RCC 7860 (cell line): ENCODE data around the gene HNRNPA2B1.
"Not testable (repeated sequence)": the region's sequence is repeated elsewhere in the genome, so short reads cannot be mapped to it uniquely, and the experiment has no call there.

Experiments used
- DNase-seq: peaks from one replicate; pipeline ENCODE4 v3.0.0-alpha.2; 2015; ENCODE audit warnings: low spot score
- FAIRE-seq: peaks from 2 replicates; lab custom pipeline; 2012; peaks lifted over from hg19 to GRCh38; lab: Jason Lieb, UNC

HNRNPA2B1 gene

DNA sequence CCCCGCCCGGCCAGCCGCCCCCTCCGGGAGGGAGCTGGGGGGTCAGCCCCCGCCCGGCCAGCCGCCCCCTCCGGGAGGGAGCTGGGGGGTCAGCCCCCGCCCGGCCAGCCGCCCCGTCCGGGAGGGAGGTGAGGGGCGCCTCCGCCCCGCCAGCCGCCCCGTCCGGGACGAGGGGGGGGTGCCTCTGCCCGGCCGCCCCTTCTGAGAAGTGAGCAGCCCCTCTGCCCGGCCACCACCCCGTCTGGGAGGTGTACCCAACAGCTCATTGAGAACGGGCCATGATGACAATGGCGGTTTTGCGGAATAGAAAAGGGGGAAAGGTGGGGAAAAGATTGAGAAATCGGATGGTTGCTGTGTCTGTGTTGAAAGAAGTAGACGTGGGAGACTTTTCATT, 52.2 kb downstream of the HNRNPA2B1 start:
- DNase-seq, FAIRE-seq: not testable (repeated sequence)

DNA sequence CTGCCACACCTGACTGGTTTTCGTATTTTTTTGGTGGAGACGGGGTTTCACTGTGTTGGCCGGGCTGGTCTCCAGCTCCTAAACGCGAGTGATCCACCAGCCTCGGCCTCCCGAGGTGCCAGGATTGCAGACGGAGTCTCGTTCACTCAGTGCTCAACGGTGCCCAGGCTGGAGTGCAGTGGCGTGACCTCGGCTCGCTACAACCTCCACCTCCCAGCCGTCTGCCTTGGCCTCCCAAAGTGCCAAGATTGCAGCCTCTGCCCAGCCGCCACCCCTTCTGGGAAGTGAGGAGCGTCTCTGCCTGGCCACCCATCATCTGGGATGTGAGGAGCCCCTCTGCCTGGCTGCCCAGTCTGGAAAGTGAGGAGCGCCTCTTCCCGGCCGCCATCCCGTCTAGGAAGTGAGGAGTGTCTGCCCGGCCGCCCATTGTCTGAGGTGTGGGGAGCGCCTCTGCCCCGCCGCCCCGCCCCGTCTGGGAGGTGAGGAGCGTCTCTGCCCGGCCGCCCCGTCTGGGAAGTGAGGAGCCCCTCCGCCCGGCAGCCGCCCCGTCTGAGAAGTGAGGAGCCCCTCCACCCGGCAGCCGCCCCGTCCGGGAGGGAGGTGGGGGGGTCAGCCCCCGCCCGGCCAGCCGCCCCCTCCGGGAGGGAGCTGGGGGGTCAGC, 52.8 kb downstream of the HNRNPA2B1 start:
- DNase-seq, FAIRE-seq: not testable (repeated sequence)

DNA sequence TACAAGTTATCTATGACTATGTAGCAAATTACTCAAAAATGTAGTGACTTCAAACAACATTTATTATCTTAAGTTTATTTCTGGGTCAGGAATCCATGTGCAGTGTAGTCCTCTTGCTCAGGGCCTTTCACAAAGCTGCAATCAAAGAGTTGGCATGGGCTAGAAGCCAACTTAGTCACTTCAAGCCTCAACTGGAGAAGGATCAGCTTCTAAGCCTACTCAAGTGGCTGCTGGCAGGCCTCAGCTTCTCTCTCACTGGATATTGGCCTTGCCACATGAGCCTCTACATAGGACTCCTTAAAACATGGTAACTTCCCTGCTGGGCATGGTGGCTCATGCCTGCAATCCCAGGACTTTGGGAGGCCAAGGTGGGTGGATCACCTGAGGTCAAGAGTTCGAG, 53.5 kb downstream of the HNRNPA2B1 start:
- DNase-seq: no peak
- FAIRE-seq: no peak

DNA sequence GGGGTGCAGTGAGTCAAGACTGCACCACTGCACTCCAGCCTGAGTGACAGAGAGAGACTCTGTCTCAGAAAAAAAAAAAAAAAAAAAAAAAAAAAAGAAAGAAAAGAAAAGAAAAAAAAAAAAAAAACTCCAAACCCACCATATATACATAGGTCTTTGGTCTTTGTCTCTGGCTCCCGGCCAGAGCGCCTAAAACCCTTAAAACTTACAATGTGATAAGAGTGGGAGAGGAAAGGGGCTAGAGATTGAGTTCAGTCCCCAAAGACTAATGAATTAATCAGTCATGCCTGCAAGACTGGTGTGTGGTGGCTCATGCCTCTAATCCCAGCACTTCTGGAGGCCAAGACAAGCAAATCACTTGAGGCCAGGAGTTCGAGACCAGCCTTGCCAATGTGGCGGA, 55.3 kb downstream of the HNRNPA2B1 start:
- FAIRE-seq (no peak), DNase-seq (no peak)

DNA sequence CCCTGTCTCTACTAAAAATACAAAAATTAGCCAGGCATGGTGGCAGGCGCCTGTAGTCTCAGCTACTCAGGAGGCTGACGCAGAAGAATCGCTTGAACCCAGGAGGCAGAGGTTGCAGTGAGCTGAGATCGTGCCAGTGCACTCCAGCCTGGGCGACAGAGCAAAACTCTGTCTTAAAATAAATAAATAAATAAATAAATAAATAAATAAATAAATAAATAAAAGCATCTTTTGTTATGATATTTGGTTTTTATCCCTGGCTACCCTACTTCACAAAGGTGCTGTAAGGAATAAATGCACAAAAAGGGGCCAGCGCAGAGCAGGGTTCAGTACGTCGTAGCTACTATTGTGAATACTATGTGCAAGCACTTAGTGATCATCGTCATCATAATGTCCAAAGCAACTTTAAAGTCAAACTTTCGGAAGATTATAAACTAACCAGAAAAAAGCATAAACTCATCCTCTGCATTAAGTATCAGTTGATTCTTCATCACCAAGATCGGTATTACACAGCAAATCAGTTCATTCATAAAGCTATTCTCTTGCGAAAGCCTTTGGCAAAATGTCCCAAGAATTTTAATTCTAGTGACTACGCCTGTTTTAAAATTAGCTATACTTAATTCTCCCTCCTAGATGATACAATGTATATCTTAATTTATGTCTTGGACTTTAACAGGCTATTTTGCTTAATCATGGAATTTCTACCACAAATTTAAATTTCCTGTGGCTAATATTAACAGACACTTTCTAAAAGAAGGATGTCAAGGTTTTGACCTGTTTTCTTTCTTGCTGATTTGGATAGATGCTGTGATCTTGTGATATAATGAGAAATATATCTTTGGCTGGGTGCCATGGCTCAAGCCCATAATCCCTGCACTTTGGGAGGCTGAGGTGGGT, 56.1 kb downstream of the HNRNPA2B1 start:
- no peak for FAIRE-seq

DNA sequence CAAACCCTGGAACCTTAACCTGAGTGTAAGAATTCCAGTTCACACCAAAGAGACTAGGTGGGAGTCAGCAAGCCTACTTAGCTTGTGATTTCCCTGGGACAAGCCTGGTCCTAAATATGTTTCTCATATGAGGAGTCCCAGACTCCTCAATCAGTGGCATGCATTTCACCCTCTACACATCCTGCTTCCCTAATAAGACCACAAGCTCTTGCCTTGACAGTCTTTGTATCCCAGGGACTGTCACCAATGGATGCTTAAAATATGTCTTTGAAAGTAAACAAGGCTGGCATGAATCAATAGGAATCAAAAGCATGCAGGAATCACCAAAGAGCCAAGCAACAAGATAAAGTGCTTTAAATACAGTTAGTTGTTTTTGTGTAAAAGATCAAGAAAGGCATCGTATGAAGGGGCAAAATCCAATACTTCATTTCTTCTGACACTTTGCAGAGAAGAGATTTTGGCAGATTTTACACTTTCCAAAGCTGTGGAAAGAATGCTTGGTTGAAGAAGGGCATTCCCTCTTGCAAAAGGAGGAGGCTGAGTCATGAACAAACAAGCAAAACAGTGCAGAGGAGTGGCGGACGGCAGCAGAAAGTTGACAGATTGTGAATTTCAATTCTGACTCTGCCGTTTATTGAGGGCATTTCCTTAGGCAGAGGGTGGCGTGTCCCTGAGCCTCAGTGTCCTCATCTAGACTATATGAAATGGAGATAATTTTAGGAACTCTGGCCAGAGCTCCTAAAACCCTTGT, 57.1 kb downstream of the HNRNPA2B1 start:
- DNase-seq (no peak), FAIRE-seq (no peak)

More for the DNA sequence above, 56.1 kb downstream of the HNRNPA2B1 start:
- DNase-seq: no peak

DNA sequence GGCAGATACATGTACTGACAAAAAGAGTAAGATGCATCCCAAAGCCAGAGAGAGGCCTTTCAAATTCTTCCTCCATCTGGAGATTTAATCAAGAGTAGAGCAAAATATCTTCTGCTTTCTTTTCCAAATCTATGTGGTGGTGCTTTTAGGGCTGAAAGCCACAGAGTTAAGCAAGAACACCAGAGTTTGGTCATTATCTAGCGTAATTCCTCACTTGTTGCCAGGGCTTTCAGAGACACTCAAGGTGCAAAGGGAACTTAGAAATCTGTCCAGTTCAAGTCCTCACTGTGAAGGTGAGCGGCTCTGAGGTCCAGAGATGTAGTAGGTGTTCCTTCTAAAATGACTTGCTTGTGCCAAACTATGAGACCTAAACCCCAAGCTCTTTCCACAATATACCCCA, 59.5 kb downstream of the HNRNPA2B1 start:
- DNase-seq: no peak
- FAIRE-seq: no peak

DNA sequence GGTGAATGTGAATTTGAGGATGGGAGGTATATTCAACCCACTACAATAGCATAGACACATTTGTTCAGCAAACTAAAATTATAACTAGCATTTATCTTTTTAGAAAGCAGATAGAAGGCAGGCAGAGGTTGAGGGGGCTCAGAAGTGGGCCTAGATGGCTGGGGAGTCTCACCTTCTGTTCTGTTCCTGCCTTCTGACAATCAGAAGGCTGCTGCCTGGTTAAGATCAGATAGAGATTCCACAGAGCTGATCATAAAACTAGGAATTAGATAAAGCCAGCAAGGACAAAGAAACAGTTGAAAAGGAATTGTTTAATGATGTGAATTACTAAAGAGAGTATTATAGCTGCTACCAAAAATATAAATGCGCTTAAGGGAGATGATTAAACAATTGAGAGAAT, 60.2 kb downstream of the HNRNPA2B1 start:
- DNase-seq: no peak
- FAIRE-seq: no peak
